ENCODE results near the gene AKAP10.
"Not testable (repeated sequence)": the region's sequence is repeated elsewhere in the genome, so short reads cannot be mapped to it uniquely, and the experiment has no call there.

The AKAP10 gene, protein sequence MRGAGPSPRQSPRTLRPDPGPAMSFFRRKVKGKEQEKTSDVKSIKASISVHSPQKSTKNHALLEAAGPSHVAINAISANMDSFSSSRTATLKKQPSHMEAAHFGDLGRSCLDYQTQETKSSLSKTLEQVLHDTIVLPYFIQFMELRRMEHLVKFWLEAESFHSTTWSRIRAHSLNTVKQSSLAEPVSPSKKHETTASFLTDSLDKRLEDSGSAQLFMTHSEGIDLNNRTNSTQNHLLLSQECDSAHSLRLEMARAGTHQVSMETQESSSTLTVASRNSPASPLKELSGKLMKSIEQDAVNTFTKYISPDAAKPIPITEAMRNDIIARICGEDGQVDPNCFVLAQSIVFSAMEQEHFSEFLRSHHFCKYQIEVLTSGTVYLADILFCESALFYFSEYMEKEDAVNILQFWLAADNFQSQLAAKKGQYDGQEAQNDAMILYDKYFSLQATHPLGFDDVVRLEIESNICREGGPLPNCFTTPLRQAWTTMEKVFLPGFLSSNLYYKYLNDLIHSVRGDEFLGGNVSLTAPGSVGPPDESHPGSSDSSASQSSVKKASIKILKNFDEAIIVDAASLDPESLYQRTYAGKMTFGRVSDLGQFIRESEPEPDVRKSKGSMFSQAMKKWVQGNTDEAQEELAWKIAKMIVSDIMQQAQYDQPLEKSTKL

DNA sequence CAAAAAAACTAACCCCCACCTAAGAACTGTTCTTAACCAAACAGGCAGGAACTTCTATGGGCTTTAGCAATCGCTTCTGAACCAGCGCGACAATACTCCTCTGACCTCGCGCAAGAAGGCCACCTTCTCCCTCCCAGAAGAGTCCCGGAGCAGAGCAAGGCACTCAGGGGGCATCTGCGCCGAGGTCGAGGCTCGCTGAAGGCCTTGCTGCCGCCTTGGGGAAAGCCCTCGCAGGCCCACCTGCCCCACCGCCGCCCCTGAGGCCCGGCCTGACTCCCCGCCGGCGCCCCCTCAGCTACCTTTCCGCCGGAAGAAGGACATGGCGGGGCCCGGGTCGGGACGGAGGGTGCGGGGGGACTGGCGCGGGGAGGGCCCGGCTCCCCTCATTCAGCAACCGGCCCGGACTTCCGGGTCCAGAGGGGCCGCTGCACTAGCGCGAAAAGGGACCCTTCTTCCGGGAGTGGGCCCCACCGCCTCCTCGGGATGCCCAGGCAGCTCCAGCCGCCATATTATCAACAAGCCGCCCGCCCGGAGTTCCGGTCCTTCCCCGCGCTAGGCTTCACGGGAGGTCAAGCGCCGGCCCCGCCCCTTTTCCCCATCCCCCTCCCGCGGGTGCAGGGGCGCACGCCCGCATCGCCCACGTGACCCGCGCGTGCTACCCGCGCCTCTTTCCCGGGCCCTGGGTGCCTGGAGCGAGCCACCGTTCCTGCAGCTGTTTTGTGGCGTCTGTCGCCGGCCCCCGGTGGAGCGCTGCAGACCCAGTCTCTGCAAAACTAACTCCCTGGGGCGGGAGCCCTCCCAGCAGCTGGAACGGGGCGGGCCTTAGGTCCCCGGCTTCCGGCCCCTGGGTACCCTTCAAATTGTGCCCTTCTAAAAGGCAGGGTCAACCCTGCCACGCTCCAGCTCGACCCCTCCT, at the start of gene AKAP10:
AKAP10 (minus strand) TSS at position 536 of the 916 bp plus-strand sequence; CDS start at position 387, 149 bp downstream.
- DNase-seq, result peak; percentile 93

DNA sequence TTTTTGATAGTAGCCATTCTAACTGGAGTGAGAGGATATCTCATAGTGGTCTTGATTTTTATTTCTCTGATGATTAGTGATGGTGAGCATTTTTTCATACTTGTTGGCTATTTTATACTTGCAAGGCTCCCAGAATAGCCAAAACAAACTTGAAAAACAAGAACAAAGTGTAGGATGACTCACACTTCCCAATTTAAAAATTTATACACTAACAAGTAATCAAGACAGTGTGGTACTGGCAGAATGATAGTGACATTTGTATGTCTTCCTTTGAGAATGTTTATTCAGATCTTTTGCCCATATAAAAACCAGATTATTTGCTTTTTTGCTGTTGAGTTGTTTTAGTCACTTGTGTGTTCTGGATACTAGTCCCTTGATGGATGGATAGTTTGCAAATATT, 49.3 kb upstream of the AKAP10 start:
- DNase-seq, result no peak

DNA sequence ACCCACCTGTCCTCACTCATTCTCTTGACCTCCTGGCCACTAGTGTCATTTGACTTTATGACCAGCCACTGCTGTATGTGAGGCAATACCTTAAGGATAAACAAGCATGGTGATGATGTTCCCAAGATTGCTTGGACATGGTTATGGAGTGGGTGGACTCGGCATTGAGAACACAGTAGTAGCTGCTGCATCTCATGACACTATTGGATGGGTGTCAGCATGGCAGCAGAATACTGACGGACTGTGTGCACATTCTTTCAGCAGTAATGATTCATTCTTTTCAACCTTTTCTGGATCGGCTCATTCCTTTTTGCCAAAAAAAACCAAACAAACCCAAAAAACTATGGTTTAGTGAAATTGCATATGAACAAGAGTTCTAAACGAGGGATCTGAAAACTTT, 45.1 kb upstream of the AKAP10 start:
- DNase-seq, result no peak

DNA sequence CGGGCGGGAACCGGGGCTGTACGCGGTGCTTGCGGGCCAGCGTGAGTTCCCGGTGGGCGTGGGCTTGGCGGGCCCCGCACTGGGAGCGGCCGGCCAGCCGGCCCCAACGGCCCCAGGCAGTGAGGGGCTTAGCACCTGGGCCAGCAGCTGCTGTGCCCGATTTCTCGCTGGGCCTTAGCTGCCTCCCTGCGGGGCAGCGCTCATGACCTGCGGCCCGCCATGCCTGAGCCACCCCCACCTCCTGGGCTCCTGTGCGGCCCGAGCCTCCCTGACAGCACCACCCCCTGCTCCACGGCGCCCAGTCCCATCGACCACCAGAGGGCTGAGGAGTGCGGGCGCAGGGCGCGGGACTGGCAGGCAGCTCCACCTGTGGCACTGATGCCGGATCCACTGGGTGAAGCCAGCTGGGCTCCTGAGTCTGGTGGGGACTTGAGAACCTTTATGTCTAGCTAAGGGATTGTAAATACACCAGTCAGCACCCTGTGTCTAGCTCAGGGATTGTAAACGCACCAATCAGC, 38.9 kb upstream of the AKAP10 start:
- DNase-seq, result not testable (repeated sequence)

DNA sequence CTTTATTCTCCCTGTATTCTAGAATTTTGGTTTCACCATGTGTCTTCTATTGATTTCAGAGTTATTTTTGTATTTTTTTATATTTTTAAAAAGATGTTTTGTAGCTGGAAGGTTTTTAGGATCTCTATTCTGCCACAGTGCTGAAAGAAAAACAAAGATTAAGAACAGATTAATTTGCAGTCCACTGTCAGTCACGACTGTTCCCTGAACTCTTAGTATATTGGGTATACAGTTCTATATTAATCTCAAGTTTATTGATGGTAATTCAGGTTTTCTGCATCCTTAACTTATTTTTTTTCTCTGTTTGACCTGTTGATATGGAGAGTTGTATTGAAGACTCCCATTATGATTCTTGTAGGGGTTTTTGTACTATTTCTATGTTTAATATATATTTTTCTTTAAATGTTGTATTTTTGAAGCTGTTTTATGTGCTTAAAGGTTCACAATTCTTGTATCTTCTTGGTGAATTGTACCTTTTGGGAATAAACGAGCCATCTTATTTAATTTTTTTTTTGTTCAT, 34.4 kb upstream of the AKAP10 start:
- no peak for DNase-seq

DNA sequence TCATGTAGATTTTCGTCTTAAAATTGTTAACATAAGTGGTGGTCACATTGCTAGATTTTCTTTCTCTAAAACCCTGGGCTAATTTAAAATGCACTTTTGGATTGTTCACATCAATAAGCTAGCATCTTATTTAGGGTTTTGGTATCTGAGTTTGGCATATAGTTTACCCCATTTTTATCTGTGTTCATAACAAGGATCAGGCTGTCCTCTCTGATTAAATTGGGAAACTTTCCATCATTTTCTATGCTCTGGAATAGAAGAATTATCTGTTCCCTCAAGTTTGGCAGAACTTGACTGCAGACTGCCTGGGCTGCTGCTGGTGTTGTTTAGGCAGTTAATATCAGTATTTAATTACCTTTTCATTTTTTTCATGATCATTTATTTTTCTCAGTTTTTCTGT, 33.3 kb upstream of the AKAP10 start:
- no peak for DNase-seq

DNA sequence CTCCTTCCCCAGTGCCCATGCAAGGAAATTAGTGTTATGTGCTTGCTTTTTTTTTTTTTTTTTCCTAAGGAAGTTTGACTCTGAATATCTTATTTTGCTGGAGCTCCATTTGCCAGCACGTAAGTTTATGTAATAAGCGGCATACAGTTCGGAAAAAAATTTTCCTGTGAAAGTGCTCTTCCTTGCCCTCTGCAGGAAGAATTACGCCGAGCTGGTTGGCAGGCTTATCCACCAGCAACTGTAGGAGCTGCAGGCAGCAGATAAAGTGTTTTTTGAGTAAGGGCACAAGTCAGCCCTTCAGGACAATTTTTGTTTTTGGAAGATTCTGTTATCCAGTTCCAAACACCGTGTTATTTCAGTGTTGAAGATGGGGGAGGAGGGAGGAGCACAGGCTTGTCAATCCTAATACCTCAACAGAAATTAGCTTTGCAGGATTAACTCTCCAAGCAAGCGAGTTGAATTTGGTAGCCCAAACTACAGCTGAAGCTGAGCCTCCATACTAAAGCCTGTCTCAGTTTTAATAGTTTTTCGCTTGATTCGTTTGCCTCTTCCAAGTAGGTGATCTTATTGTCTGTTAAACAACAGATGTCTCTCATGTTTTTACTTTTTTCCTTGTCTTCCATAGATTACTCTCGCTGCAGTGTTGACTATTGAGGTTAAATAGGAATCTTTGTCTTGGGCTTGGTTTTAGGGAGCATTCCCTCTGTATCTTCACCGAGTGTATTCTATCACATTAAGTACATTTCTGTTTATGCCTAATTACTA, 32.7 kb upstream of the AKAP10 start:
- DNase-seq, result peak; percentile 6

DNA sequence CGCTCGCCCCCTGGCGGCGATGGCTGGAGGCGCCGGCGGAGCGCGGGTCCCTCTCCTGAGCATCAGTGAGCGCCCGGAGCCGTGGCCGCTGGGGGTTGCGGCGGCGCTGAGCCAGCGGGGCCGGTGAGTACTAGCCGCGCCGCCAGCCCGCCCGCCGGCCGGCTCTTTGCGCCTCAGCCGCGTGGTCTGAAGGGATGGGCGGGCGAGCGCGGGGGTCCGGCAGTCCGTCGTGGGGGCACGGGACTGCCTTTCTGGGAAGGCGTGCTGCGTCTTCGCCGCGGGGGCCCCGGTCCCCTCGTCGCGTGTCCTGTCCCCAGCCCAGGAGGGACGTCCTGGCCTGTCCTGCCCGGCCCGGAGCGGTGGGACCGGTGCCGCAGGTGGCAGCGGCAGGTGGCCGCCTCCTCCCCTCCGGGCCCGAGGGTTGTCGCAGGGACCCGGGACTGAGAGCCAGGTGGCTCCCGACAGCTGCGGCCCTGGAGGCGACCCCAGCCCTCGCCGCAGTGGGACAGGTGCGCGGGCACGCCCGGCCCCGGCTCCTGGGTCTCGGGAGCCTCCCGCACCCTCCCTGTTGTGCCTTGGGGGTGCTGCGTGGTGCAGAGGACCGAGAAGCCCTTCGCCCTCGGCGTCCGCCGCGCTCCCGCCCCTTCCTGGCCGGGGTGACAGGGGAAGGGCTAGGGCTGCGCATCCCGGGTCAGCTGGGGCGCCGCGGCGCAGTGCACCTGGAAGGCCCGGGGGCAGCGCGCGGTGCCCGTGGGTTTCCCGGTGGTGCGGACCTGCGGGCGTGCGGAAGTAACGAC, 31.9 kb upstream of the AKAP10 start, which contains the start of gene SPECC1:
SPECC1 (plus strand) TSS at position 58 of the 797 bp plus-strand sequence. CDS start 87,293 bp downstream, outside the sequence.
- peak; percentile 90 for DNase-seq

DNA sequence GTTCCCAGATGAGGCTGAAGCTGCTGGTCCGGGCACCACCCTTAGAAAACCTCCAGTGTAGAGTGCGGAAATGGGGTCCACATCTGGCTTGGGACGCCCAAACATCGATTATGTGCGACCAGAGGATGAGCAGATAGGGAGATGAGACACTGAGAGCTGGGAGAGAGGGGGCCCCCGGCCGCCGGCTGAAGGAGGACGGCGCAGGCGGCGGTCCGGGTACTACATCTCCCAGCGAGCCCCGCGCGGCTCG, 31.3 kb upstream of the AKAP10 start:
- DNase-seq, result no peak

DNA sequence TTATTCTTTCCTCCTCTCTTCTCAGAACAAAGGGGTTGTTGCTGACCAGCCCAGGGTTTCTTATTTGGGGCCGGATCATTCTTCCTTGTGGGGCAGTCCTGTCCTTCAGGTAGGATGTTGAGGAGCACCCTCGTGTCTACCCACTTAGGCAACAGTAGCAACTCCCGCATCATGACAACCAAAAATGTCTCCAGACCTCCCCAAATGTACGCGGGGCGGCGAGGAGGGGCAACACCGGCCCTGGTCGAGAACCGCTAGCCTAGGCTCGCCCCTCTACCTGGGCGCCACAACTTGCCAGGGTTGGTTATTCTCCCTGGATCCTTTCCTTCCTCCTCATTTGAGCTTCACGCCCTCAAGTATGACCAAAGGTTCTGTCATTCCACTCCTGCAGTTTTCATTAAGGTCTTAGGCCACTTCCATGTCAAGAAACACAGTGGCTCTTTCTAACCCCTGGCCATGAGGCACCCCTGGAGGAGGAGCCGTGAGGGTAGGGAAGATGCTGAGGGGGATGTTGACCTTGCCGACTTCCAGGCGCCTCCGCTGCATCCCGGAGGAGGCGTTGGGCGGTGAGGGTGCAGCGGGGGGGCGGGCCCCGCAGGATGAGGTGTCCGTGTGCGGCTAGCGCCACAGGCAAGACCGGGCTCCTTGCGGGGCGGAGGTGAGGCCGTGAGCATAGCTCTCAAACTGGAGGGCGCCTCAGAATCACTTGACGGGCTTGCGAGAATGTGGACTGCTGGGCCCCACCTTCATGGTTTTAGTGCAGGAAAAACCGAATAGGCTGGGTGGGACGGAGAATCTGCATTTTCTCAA, 30.8 kb upstream of the AKAP10 start:
- no peak for DNase-seq

DNA sequence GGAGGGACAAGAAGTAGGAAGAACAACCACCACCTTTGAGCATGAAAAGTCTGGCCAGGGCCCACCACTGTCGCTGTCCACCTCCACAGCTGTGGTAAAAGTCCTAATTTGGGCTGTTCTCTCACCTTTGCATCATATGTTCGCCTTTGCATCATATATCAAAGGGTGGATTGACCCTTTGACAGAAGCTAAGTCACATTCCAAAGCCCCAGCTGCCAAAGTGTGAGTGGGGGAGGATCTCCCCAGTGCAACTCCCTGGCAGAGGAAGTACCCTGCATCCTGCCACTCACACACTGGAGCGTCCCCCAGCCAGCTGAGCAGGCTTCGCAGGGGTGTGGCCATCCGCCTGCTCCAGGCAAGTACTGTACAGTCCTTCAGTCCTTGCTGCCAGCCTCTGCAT, 18.9 kb upstream of the AKAP10 start:
- DNase-seq, result no peak

DNA sequence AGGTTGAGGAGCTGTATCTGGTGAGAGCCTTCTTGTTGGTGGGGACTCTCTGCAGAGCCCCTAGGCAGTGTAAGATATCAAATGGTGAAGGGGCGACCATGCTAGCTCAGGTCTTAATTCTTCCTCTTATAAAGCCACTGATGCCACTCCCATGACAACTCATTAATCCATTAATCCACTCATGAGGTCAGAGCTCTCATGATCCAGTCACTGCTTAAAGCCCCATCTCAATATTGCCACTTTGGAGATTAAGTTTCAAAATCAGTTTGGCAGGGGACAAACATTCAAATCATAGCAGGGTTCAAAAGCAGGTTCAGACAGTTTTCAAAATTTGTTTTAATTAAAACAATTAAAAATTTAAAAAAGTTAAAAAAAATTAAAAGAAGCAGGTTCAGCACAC, 18.5 kb upstream of the AKAP10 start:
- no peak for DNase-seq

DNA sequence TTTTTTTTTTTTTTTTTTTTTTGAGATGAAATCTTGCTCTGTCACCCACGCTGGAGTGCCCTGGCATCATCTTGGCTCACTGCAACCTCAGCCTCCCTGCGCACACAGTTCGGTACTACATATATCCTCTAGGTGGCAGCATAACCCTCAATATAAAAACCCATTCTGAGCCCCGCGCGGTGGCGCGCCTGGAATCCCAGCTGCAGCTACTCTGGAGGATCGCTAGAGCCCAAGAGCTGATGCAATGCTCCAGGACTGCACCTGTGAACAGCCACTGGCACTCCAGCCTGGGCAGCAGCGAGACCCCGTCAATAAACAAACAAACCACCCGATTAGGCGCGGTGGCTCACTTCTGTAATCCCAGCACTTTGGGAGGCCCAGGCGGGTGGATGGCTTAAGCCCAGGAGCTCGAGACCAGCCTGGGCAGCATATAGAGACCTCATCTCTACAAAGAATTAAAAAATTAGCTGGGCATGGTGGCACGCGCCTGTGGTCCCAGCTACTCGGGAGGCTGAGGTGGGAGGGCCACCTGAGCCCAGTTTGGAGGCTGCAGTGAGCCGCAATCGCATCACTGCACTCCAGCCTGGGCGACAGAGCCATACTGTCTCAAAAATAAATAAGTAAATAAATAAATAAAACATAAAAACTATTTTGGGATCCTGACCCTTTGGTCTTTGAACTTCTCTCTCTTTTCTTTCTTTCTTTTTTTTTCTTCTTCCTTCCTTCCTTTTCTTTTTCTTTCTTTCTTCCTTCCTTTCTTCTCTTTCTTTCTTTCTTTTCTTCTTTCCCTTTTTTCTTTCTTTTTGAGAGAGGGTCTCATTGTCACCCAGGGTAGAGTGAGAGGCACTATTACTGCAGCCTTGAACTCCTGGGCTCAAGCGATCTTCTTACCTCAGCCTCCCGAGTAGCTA, 15.4 kb upstream of the AKAP10 start:
- DNase-seq, result peak; percentile 82

DNA sequence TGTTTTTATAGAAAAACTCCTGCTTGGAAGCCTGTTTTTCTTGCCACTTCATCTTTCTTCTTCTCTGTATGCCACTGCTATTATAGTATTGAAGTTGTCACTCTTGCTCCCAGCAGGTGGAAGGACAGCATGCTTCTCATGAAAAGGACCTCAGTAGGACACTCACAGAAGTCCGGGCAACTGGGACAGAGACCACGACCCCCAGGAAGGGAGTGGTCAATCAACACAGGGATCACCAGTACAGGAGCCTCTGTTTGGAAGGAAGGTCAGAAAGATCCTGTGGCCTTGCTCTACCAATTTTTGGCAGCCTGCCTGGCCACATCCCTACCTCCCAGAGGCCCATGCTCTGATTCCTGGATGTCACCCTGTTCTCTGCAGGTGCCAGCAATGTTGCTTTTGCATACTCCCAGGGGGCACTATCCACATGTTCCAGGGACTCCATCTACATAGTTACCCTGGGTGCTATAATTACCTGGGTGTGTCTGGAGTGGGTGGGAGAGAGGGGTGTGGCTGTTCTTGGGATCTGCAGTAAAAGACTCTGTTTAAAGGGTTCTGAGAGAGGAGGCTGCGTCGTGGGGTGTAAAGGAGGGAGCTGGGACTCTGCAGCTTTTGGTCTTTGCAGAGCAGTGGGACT, 13.7 kb upstream of the AKAP10 start:
- DNase-seq, result no peak

DNA sequence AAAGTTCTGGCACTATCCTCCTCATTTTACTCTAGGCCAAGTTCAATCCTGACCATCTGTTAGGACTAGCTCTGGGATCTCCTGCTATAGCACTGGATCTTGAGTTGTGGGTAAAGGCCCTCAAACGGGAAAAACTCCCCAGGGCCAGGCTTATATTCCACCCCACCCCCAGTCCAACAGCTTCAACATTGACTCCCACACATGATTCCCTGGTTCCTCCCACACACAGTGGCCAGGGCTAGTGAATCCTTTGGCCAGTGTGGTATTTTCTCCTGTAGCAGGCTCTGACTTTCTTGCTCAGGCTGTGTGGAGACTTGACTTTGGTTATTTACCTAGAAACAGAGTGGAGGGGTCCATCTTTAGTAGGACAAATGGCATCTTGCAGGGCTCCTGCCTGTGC, 10.3 kb upstream of the AKAP10 start:
- DNase-seq, result no peak

DNA sequence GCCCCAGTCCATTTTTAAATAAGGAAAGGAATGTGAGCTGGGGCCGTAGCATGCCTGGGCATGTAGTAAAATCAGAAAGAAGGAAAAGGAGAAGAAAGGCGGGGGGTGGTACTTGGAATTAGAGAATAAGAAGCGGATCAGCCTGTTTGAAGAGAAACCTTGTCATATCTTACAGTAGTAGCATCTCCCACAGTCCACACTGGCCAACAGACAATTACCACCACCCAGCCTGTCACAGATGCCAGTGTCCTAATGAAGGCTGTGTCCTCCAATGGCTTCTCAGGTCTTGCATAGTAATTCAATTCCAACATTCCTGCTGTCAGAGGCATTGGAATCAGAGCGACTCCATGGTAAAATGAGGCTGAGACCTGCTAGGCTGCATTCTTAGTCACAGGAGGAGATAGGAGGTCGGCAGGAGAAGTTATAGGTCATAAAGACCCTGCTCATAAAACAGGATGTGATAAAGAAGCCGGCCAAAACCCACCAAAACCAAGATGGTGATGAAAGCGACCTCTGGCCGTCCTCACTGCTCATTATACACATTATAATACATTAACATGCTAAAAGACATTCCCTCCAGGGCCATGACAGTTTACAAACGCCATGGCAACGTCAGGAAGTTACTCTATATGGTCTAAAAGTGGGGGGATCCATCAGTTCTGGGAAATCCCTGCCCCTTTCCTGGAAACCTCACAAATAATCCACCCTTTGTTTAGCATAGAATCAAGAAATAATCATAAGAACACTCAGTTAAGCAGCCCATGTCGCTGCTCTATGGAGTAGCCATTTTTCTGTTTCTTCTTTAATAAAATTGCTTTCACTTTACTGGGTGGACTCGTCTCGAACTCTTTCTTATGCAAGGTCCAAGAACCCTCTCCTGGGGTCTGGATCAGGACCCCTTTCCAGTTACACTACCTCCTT, 9.6 kb upstream of the AKAP10 start:
- DNase-seq, result no peak

DNA sequence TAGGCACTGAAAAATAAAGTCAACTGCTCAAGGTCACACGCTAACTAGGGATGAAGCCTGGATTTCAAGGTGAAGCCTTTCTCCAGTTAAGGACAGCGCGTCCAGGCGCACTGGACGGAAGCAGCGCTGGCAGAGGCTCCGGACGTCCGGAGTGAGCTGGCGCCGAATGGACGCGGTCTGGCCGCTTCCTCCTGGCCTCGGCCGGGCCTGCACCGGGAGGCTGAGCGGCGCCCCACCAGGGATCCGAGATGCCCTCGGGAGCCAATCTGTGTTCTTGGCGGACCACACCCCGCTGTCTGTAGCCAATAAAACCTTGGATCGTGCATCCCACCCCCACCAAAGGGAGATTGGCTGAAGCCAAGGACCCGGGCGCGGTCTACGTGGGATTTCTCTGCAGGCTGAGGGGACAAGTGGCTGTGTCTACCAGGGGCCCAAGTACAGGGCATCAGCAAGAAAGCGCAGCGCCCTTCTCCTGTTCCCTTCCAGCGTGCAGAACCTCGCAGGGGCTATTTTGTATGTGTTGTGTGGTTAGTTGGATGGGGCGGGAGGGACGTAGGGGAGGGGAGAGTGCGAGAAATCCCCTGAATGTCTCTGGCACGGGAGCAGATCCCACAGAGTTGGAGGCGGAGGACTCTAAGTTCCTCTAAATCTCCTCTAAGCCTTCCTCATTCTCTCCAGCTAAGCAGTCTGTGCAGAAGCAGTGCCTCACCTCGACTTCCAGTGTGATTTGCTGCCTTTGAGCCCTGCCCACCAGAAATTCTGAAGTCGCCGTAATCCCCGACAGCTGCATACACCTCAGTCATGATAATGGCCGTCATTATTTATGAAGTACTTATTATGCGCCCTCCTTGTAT, 2.5 kb upstream of the AKAP10 start:
- no peak for DNase-seq

All from CD4-positive, alpha-beta T cell treated with Interleukin-10 for 1 hour (primary cell).